Measurements from ENCODE around the gene IDI1.

Gene IDI1

GRCh38 chr10:994836-995558 lies 53.9 kb downstream of the IDI1 start:
- DNase-seq (ENCODE audit: low read depth): no peak

- DNase-seq (ENCODE audit: low read depth): no peak
These were observed 56.0 kb downstream of the IDI1 start for GRCh38 chr10:992871-993270.

DNA sequence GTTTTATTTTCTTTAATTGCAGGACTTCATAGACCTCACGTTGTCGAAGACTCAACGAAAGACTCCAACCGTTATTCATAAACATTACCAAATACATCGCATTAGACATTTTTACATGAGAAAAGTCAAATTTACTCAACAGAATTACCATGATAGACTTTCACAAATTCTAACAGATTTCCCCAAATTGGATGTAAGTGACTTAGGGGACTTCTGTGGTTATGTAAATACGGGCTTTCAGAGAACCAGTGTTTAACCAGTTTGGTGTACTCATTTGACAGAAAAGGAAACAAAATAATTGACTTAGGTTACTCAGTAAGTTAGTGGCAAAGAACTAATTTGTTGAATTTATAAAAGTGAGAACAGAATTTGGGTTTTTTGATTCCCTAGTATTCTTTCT lies 56.5 kb downstream of the IDI1 start:
- no peak for DNase-seq (ENCODE audit: low read depth)

DNA sequence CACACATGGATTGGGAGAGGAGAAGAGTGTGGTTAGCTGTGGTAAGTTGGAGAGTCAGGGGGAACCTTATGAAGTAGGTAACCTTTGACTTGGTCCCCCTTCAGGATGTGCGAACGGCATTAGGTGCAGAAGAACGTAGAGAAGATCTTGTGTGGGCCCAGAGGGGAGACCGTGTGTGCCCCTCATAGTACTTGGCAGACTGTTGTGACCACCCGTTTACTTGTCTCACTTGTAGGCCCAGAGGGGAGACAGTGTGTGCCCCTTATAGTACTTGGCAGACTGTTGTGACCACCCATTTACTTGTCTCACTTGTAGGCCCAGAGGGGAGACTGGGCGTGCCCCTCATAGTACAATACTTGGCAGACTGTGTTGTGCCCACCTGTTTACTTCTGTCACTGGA lies 58.1 kb downstream of the IDI1 start:
- no peak for DNase-seq (ENCODE audit: low read depth)

All from activated T-cell treated with anti-CD3 and anti-CD28 coated beads for 24 hours (primary cell).